ENCODE results near the gene POM121L2.

DNA sequence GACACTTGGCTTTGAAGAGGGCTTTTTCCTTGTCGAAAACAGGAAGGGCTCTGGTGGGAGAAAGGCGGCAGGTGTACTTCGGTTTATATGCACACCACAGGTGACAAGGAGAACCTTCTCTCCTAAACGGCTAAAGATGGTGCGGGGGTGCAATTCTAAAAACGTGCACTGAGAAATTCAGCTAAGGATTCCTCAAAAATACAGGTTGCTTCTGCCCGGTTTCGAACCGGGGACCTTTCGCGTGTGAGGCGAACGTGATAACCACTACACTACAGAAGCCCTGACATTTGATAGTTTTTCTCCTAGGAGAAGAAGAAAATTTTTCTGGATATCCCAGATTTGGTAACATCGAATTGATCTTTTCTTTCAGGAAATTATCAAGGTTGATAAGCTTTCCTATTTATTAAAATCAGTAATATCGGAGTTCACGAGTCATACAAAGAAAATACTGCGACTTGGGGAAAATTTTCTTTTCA lies 32.0 kb downstream of the POM121L2 start:
- TF ChIP-seq POLR2A (IDR thresholded peaks at IDR 0.05; ENCODE audit: low read length) (no peak), GATA1 (IDR thresholded peaks at IDR 0.05; ENCODE audit: low read depth, low read length) (no peak)
